ENCODE data around the gene PIK3CB.
"Not testable (repeated sequence)": the region's sequence is repeated elsewhere in the genome, so short reads cannot be mapped to it uniquely, and the experiment has no call there.

PIK3CB gene

GRCh38 chr3:138842483-138843188 is 7.9 kb upstream of the PIK3CB start:
- H3K9me3 ChIP-seq (ENCODE audit: control insufficient read depth, insufficient read depth, low read depth, low read length) = no peaks in the 10 kb centered on the region
- no peak overlapping the region for H3K27ac ChIP-seq (ENCODE audit: extremely low read depth, low read depth, low read length)
- POLR2A ChIA-PET = no interaction called here
- H3K4me1 ChIP-seq (ENCODE audit: control insufficient read depth, insufficient read depth, low read length) = no peaks in the 10 kb centered on the region
- TF ChIP-seq ZNF777 (tag by site-specific recombination; IDR thresholded peaks at IDR 0.05; ENCODE audit: borderline replicate concordance) (no peak), ZNF571 (tag by site-specific recombination; IDR thresholded peaks at IDR 0.05) (no peak)
- no peaks in the 10 kb centered on the region for H3K36me3 ChIP-seq (ENCODE audit: control insufficient read depth in 2 of 2, insufficient read depth in 1 of 2, low read length in 2 of 2)
- no peak overlapping the region for H3K4me3 ChIP-seq (ENCODE audit: low read depth, low read length)
- CTCF ChIA-PET = interaction anchor here (0.7 to 1.6 kb wide), 4 partner anchors 73 to 399 kb away, joined by 3 to 5 read pairs (median 3); no protein-coding TSS in a partner anchor

GRCh38 chr3:138838385-138838784 is 3.7 kb upstream of the PIK3CB start:
- H3K27ac ChIP-seq (ENCODE audit: extremely low read depth, low read depth, low read length); H3K36me3 ChIP-seq (ENCODE audit: control insufficient read depth in 2 of 2, insufficient read depth in 1 of 2, low read length in 2 of 2); H3K4me3 ChIP-seq (ENCODE audit: low read depth, low read length); H3K9me3 ChIP-seq (ENCODE audit: control insufficient read depth, insufficient read depth, low read depth, low read length); POLR2A ChIA-PET; H3K4me1 ChIP-seq (ENCODE audit: control insufficient read depth, insufficient read depth, low read length); CTCF ChIA-PET: not testable (repeated sequence)

GRCh38 chr3:138835846-138836245 is 1.1 kb upstream of the PIK3CB start:
- CTCF ChIA-PET = interaction anchor here (2.2 kb wide), 1 partner anchor 80 kb away, joined by 8 read pairs; no protein-coding TSS in a partner anchor
- not testable (repeated sequence) for H3K27ac ChIP-seq (ENCODE audit: extremely low read depth, low read depth, low read length)

GRCh38 chr3:138835397-138835757 is 649 bp upstream of the PIK3CB start:
- CTCF ChIA-PET = interaction anchor here (2.2 kb wide), 1 partner anchor 80 kb away, joined by 8 read pairs; no protein-coding TSS in a partner anchor
- TF ChIP-seq ZNF10 (tag by site-specific recombination; IDR thresholded peaks at IDR 0.05) = no peak
- peak; percentile 6; the same call in 1 of the 2 replicates for TF ChIP-seq ZNF335 (tag by site-specific recombination; conservative IDR thresholded peaks at IDR 0.05)
- peak; percentile 8; the same call in 1 of the 2 replicates for TF ChIP-seq ZNF600 (tag by site-specific recombination; IDR thresholded peaks at IDR 0.05)
- Histone ChIP-seq H3K4me1 (ENCODE audit: control insufficient read depth, insufficient read depth, low read length) (no peaks in the 10 kb centered on the region), H3K9me3 (ENCODE audit: control insufficient read depth, insufficient read depth, low read depth, low read length) (no peaks in the 10 kb centered on the region), H3K27ac (ENCODE audit: extremely low read depth, low read depth, low read length) (peak overlapping the region; percentile 85), H3K4me3 (ENCODE audit: low read depth, low read length) (peak overlapping the region; percentile 52), H3K36me3 (ENCODE audit: control insufficient read depth in 2 of 2, insufficient read depth in 1 of 2, low read length in 2 of 2) (no peaks in the 10 kb centered on the region)
- POLR2A ChIA-PET = interaction anchor here (3.1 kb wide), 1 partner anchor 80 kb away, joined by 15 read pairs; no protein-coding TSS in a partner anchor

More at GRCh38 chr3:138835846-138836245, 1.1 kb upstream of the PIK3CB start:
- TF ChIP-seq ZBTB8A (tag by site-specific recombination; IDR thresholded peaks at IDR 0.05) = peak; percentile 36; the same call in 1 of the 2 replicates
- H3K36me3 ChIP-seq (ENCODE audit: control insufficient read depth in 2 of 2, insufficient read depth in 1 of 2, low read length in 2 of 2); H3K4me3 ChIP-seq (ENCODE audit: low read depth, low read length); H3K9me3 ChIP-seq (ENCODE audit: control insufficient read depth, insufficient read depth, low read depth, low read length); H3K4me1 ChIP-seq (ENCODE audit: control insufficient read depth, insufficient read depth, low read length): not testable (repeated sequence)
- POLR2A ChIA-PET = interaction anchor here (1.0 to 3.1 kb wide), 2 partner anchors 79 kb away, joined by 4 to 15 read pairs; no protein-coding TSS in a partner anchor

- Histone ChIP-seq H3K36me3 (ENCODE audit: control insufficient read depth in 2 of 2, insufficient read depth in 1 of 2, low read length in 2 of 2) (no peaks in the 10 kb centered on the region), H3K4me3 (ENCODE audit: low read depth, low read length) (peak overlapping the region; percentile 91), H3K27ac (ENCODE audit: extremely low read depth, low read depth, low read length) (peak overlapping the region; percentile 85), H3K9me3 (ENCODE audit: control insufficient read depth, insufficient read depth, low read depth, low read length) (no peaks in the 10 kb centered on the region), H3K4me1 (ENCODE audit: control insufficient read depth, insufficient read depth, low read length) (no peaks in the 10 kb centered on the region)
- ChIA-PET CTCF (interaction anchor here (2.2 kb wide), 1 partner anchor 82 kb away, joined by 8 read pairs; no protein-coding TSS in a partner anchor), POLR2A (interaction anchor here (0.6 to 3.1 kb wide), 2 partner anchors 24 to 81 kb away, joined by 4 to 15 read pairs; no protein-coding TSS in a partner anchor)
- TF ChIP-seq ZEB2 (tag by site-specific recombination; IDR thresholded peaks at IDR 0.05) (peak; percentile 13; the same call in 1 of the 2 replicates), GLIS2 (tag by site-specific recombination; IDR thresholded peaks at IDR 0.05) (peak; percentile 65), ZFP37 (tag by site-specific recombination; IDR thresholded peaks at IDR 0.05) (0 out of 2 replicates have a peak, but pooled peaks have one; percentile 25), ZBTB48 (tag by site-specific recombination; IDR thresholded peaks at IDR 0.05) (peak; percentile 58; the same call in 1 of the 2 replicates), ZNF768 (tag by site-specific recombination; IDR thresholded peaks at IDR 0.05) (no peak), ZBTB8A (tag by site-specific recombination; IDR thresholded peaks at IDR 0.05) (peak; percentile 92), ZNF792 (tag by site-specific recombination; IDR thresholded peaks at IDR 0.05) (no peak), ZNF324 (tag by site-specific recombination; IDR thresholded peaks at IDR 0.05) (no peak), ZNF335 (tag by site-specific recombination; conservative IDR thresholded peaks at IDR 0.05) (peak; percentile 75), ZNF791 (tag by site-specific recombination; IDR thresholded peaks at IDR 0.05) (no peak), ZBTB20 (tag by site-specific recombination; IDR thresholded peaks at IDR 0.05) (peak; percentile 35; the same call in 1 of the 2 replicates), ZSCAN16 (tag by site-specific recombination; IDR thresholded peaks at IDR 0.05) (no peak), ZNF600 (tag by site-specific recombination; IDR thresholded peaks at IDR 0.05) (0 out of 2 replicates have a peak, but pooled peaks have one; percentile 6), EGR2 (tag by site-specific recombination; IDR thresholded peaks at IDR 0.05; ENCODE audit: low read depth) (no peak), PATZ1 (tag by site-specific recombination; IDR thresholded peaks at IDR 0.05) (peak; percentile 74; the same call in 1 of the 2 replicates), ZIC2 (tag by site-specific recombination; IDR thresholded peaks at IDR 0.05) (peak; percentile 28; the same call in 1 of the 2 replicates), ZNF561 (tag by site-specific recombination; IDR thresholded peaks at IDR 0.05; ENCODE audit: borderline replicate concordance) (peak; percentile 40; the same call in 1 of the 2 replicates), ZBTB17 (tag by site-specific recombination; IDR thresholded peaks at IDR 0.05) (peak; percentile 78)
Measured at GRCh38 chr3:138833899-138834595, 681 bp downstream of the PIK3CB start.

Measured in HEK293 (cell line).